ENCODE measurements around the gene CCDC38. TPM values are rescaled to one million over a fixed set of nuclear protein-coding genes. Genes with fewer than 3 reads are reported as not detected.
"Not testable (repeated sequence)": the region's sequence is repeated elsewhere in the genome, so short reads cannot be mapped to it uniquely, and the experiment has no call there.

Gene CCDC38
- total RNA-seq, 3 donors from 2014 or later, result not detected

DNA sequence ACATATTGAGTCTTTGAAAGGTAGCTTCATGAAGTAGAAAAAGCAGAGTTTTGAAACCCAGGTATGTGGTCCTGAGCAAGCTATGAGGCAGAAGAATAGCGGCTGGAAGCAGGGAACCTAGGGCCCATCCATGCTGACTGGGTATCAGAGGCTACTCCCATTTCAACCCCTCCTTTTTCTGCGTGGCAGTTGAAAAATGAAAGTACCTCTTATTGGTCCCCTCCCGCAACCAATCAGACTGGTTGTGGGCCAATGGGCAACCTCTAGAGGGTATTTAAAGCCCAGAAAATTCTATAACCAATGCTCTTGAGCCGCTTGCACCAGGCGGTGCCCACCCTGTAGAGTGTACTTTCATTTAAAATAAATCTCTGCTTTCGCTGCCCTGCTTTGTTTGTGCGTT is 85.3 kb downstream of the CCDC38 start:
- peaks cover 15% of the 10 kb centered on the region for H3K4me1 ChIP-seq (ENCODE audit: low read depth)
- H3K9me3 ChIP-seq, result no peaks in the 10 kb centered on the region
- no peak overlapping the region for H3K4me3 ChIP-seq
- TF ChIP-seq, protein P1, sequence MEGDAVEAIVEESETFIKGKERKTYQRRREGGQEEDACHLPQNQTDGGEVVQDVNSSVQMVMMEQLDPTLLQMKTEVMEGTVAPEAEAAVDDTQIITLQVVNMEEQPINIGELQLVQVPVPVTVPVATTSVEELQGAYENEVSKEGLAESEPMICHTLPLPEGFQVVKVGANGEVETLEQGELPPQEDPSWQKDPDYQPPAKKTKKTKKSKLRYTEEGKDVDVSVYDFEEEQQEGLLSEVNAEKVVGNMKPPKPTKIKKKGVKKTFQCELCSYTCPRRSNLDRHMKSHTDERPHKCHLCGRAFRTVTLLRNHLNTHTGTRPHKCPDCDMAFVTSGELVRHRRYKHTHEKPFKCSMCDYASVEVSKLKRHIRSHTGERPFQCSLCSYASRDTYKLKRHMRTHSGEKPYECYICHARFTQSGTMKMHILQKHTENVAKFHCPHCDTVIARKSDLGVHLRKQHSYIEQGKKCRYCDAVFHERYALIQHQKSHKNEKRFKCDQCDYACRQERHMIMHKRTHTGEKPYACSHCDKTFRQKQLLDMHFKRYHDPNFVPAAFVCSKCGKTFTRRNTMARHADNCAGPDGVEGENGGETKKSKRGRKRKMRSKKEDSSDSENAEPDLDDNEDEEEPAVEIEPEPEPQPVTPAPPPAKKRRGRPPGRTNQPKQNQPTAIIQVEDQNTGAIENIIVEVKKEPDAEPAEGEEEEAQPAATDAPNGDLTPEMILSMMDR (IDR thresholded peaks at IDR 0.05), result no peak
- H3K36me3 ChIP-seq (ENCODE audit: low read depth), result no peaks in the 10 kb centered on the region
- DNase-seq, result no peak
- intact Hi-C loops (cut with DNase I, micrococcal nuclease), result no loop called here
- no peak for ATAC-seq

DNA sequence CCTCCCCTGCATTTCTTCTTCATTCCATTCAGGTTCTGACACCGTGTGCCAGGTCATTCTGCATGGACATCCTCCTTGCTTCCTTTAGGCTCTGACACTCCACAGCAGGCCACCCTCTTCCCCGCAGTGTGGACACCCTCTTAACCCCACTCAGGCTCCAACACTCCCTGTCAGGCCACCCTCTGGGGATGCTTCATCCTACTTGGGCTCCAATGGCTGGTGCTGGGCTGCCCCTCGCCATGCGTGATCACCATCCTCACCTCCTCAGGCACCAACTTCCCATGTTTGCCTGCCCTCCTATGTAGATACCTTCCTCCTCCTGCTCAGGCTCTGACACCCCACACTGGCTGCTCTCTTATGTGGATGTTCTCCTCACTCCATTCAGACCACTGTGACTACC is 90.3 kb downstream of the CCDC38 start:
- no peaks in the 10 kb centered on the region for H3K4me1 ChIP-seq (ENCODE audit: low read depth)
- H3K36me3 ChIP-seq (ENCODE audit: low read depth), result no peaks in the 10 kb centered on the region
- TF ChIP-seq, protein P1 (IDR thresholded peaks at IDR 0.05), result no peak
- intact Hi-C loops (cut with DNase I, micrococcal nuclease), result no loop called here
- ATAC-seq (no peak), DNase-seq (no peak)
- no peaks in the 10 kb centered on the region for H3K9me3 ChIP-seq
- H3K4me3 ChIP-seq, result no peak overlapping the region

DNA sequence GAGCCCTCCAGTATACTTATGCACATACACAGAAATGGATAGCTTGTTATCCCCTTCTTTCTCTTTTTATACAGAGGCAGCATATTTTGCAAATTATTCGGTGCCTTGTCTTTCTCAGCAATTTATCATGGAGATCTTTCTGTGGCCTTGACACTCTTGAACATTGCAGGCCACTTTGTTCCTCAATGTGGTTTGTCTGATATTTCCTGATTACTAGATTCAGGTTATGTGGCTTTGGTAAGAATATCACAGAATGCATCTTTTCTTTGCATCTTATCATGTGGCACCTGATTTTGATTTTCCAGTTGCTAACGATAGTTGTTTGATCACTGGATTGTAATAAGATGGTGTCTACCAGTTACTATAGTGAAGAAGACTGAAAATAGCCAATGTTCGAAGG is 90.8 kb downstream of the CCDC38 start:
- intact Hi-C loops (cut with DNase I, micrococcal nuclease), result no loop called here
- ATAC-seq (no peak), DNase-seq (no peak)
- no peaks in the 10 kb centered on the region for H3K9me3 ChIP-seq
- H3K4me1 ChIP-seq (ENCODE audit: low read depth), result no peaks in the 10 kb centered on the region
- no peaks in the 10 kb centered on the region for H3K36me3 ChIP-seq (ENCODE audit: low read depth)
- H3K4me3 ChIP-seq, result no peak overlapping the region
- TF ChIP-seq, protein P1 (IDR thresholded peaks at IDR 0.05), result no peak

DNA sequence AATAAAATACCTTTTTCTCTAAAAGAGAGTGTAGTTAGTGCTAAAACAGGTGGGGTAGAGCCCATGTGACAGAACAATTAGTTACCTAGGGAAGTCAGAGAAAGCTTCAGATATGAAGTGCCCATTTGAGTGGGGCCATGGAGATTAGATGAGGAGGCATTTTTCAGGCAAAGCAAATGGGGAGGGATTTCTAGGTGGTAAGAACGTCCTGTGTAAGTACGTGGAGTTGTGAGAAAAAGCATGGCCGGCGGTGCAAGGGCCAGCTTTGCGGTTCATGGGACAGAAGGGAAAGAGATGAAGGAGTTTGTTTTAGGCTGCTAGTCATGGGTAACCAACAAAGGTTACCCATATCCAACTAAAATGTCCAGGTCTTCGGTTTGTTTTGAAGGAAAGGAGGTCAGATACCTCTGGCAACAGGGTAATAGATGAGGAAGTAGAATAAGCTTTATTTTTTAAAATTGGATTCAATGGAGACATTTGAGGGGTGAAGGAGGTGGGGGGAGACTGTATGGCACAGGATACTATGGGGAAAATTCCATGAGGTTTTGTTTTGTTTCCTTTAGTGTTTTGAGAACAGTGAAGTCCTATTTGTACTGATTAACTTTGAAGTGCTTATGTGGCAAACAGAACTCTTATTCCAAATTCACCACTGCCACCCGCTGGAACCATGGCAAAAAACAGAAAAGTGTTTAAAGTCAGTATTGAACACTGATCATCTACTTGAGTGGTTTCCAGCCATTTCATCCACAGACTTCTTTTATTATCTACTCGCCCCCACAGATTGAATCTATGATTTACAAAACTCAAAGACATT is 93.6 kb downstream of the CCDC38 start:
- DNase-seq (peak in 1 of 3 donors; percentile 46), ATAC-seq (no peak)
- Histone ChIP-seq H3K9me3 (no peaks in the 10 kb centered on the region), H3K36me3 (ENCODE audit: low read depth) (no peaks in the 10 kb centered on the region), H3K4me1 (ENCODE audit: low read depth) (no peaks in the 10 kb centered on the region), H3K4me3 (no peak overlapping the region)
- intact Hi-C loops (cut with DNase I, micrococcal nuclease), result no loop called here
- TF ChIP-seq, protein P1 (IDR thresholded peaks at IDR 0.05), result no peak

DNA sequence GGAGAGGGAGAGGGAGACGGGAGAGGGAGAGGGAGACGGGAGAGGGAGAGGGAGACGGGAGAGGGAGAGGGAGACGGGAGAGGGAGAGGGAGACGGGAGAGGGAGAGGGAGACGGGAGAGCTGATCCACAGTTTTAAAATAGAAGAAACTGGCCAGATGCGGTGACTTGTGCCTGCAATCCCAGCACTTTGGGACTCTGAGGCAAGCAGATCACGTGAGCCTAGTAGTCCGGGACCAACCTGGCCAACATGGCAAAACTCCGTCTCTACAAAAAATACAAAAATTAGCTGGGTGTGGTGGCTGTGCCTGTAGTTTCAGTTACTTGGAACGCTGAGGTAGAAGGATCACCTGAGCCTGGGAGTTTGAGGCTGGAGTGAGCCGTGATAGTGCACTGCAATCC is 100.0 kb downstream of the CCDC38 start:
- intact Hi-C loops (cut with DNase I, micrococcal nuclease); H3K4me3 ChIP-seq; H3K36me3 ChIP-seq (ENCODE audit: low read depth); ATAC-seq; DNase-seq; H3K9me3 ChIP-seq; H3K4me1 ChIP-seq (ENCODE audit: low read depth): not testable (repeated sequence)

DNA sequence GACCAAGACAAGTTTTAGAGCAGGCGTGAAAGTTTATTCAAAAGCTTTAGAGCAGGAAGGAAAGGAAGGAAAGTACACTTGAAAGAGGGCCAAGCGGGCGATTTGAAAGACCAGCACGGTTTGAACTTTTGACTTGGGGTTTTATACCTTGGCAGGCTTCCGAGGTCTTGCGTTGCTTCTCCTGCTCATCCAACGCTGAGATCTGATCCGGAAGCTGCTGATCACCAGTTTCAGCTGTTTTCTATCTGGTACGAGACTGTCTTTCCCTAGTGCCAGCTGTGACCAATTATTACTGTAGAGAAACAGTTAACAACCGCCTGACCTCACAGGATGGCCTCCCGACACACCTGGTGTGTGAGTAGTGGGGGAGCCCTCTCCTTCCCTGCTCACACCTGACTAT is 104.3 kb downstream of the CCDC38 start:
- H3K4me1 ChIP-seq (ENCODE audit: low read depth), result peaks cover 15% of the 10 kb centered on the region
- ATAC-seq, result peak; percentile 81
- peak in 2 of 3 donors; percentile 44 to 85 for DNase-seq

More for the DNA sequence above, 104.3 kb downstream of the CCDC38 start:
- TF ChIP-seq, protein P1 (IDR thresholded peaks at IDR 0.05), result no peak
- Histone ChIP-seq H3K9me3 (no peaks in the 10 kb centered on the region), H3K36me3 (ENCODE audit: low read depth) (no peaks in the 10 kb centered on the region), H3K4me3 (no peak overlapping the region)
- intact Hi-C loops (cut with DNase I, micrococcal nuclease), result no loop called here

Data from mucosa of descending colon (tissue), 3 donors.